Breast epithelium (tissue), 4 donors: ENCODE measurements around the gene SLC5A12. TPM values are rescaled to one million over a fixed set of nuclear protein-coding genes. Genes with fewer than 3 reads are reported as not detected.

Source experiments
- DNase-seq, 2 donors: peaks; one replicate each; pipeline ENCODE4 v3.0.0-alpha.2; 2019; ENCODE audit warnings: low spot score in 2 of 2
- H3K27ac ChIP-seq, 2 donors: fragments of 200-600 bp; sonication (generic) in 1 of 2; one replicate each; pipeline ENCODE4 v1.5.1; 2016 to 2019; ENCODE audit warnings: mild to moderate bottlenecking in 1 of 2
- H3K27me3 ChIP-seq, 2 donors: fragments of 200-600 bp; sonication (generic) in 1 of 2; one replicate each; pipeline versions ENCODE4 v1.5.1 to v1.6.0; 2017 to 2019; ENCODE audit warnings: control low read depth in 1 of 2, mild to moderate bottlenecking in 1 of 2
- H3K36me3 ChIP-seq: fragments of 200-600 bp; one replicate; pipeline ENCODE4 v1.5.1; 2019
- H3K4me1 ChIP-seq, 2 donors: fragments of 200-600 bp; sonication (generic); one replicate each; pipeline ENCODE4 v1.5.1; 2016 to 2019; ENCODE audit warnings: control low read depth in 1 of 2
- H3K4me3 ChIP-seq, 3 donors: fragments of 200-600 bp; sonication (generic); 1 replicate in 2 of 3; 2 replicates in 1 of 3; pipeline ENCODE4 v1.5.1; 2016 to 2019; ENCODE audit warnings: mild to moderate bottlenecking in 3 of 3, moderate library complexity in 2 of 3
- H3K9me3 ChIP-seq, 2 donors: fragments of 200-600 bp; sonication (generic) in 1 of 2; one replicate each; pipeline ENCODE4 v1.5.1; 2016 to 2019; ENCODE audit warnings: control low read depth in 1 of 2
- CTCF ChIP-seq, 3 donors: fragments of 450-650 bp; IDR thresholded peaks; one replicate each; pipeline ENCODE4 v1.5.1; 2016 to 2017; ENCODE audit warnings: antibody characterized with exemption in 3 of 3, mild to moderate bottlenecking in 3 of 3, moderate library complexity in 3 of 3
- POLR2A ChIP-seq: fragments of 450-650 bp; IDR thresholded peaks from one replicate; pipeline ENCODE4 v1.6.1; 2016; ENCODE audit warnings: antibody characterized with exemption, mild to moderate bottlenecking, moderate library complexity
- POLR2AphosphoS5 ChIP-seq, 3 donors: sonication (generic); formaldehyde crosslinking; IDR thresholded peaks; one replicate each; pipeline ENCODE4 v1.6.1; 2017; ENCODE audit warnings: antibody characterized with exemption in 3 of 3
- intact Hi-C: fragments of 100-400 bp; cut with DNase I; formaldehyde crosslinking; loops from one replicate; pipeline ENCODE4 v1.15.1; 2023; ENCODE audit warnings: low total_unique reads
- total RNA-seq, 3 donors: library from RNA; depleted of rRNA; stranded (reverse); fragments of >200 nt; gene quantifications; one replicate each; pipeline ENCODE4 v1.1.0, GENCODE V29; 2016

The SLC5A12 gene
- total RNA-seq, 3 donors from 2014 or later, result not detected

GRCh38 chr11:26715133-26715532 is 6.7 kb downstream of the SLC5A12 start:
- no peak for TF ChIP-seq POLR2A
- TF ChIP-seq POLR2AphosphoS5 (IDR thresholded peaks at IDR 0.05), result no peak
- no peak for TF ChIP-seq CTCF (IDR thresholded peaks at IDR 0.05)
- H3K9me3 ChIP-seq, result no peaks in the 10 kb centered on the region
- H3K36me3 ChIP-seq, result no peaks in the 10 kb centered on the region
- no peaks in the 10 kb centered on the region for H3K4me1 ChIP-seq
- DNase-seq, result no peak
- H3K4me3 ChIP-seq, result no peak overlapping the region
- intact Hi-C loops, result no loop called here
- H3K27ac ChIP-seq, result no peak overlapping the region
- no peaks in the 10 kb centered on the region for H3K27me3 ChIP-seq

GRCh38 chr11:26712497-26712896 is 9.4 kb downstream of the SLC5A12 start:
- TF ChIP-seq POLR2A (no peak), POLR2AphosphoS5 (IDR thresholded peaks at IDR 0.05) (no peak), CTCF (IDR thresholded peaks at IDR 0.05) (no peak)
- no peak for DNase-seq
- Histone ChIP-seq H3K4me3 (no peak overlapping the region), H3K27ac (no peak overlapping the region), H3K36me3 (no peaks in the 10 kb centered on the region), H3K9me3 (no peaks in the 10 kb centered on the region), H3K4me1 (no peaks in the 10 kb centered on the region), H3K27me3 (no peaks in the 10 kb centered on the region)
- intact Hi-C loops, result no loop called here

GRCh38 chr11:26710489-26710888 is 11.4 kb downstream of the SLC5A12 start:
- no peak for DNase-seq
- intact Hi-C loops, result no loop called here
- Histone ChIP-seq H3K27ac (no peak overlapping the region), H3K27me3 (no peaks in the 10 kb centered on the region), H3K4me3 (no peak overlapping the region), H3K9me3 (no peaks in the 10 kb centered on the region), H3K4me1 (no peaks in the 10 kb centered on the region), H3K36me3 (no peaks in the 10 kb centered on the region)
- TF ChIP-seq POLR2AphosphoS5 (IDR thresholded peaks at IDR 0.05), result no peak
- TF ChIP-seq CTCF (IDR thresholded peaks at IDR 0.05), result no peak
- no peak for TF ChIP-seq POLR2A

GRCh38 chr11:26708736-26709456 is 13.0 kb downstream of the SLC5A12 start:
- DNase-seq, result no peak
- Histone ChIP-seq H3K36me3 (no peaks in the 10 kb centered on the region), H3K27me3 (no peaks in the 10 kb centered on the region), H3K9me3 (no peaks in the 10 kb centered on the region), H3K4me3 (no peak overlapping the region), H3K4me1 (no peaks in the 10 kb centered on the region), H3K27ac (no peak overlapping the region)
- TF ChIP-seq POLR2A, result no peak
- intact Hi-C loops, result no loop called here

GRCh38 chr11:26706181-26706580 is 15.7 kb downstream of the SLC5A12 start:
- no peaks in the 10 kb centered on the region for H3K9me3 ChIP-seq
- H3K4me1 ChIP-seq, result no peaks in the 10 kb centered on the region
- H3K27ac ChIP-seq, result no peak overlapping the region
- no peak overlapping the region for H3K4me3 ChIP-seq
- no peak for DNase-seq
- H3K36me3 ChIP-seq, result no peaks in the 10 kb centered on the region
- intact Hi-C loops, result no loop called here
- no peaks in the 10 kb centered on the region for H3K27me3 ChIP-seq
- TF ChIP-seq POLR2AphosphoS5 (IDR thresholded peaks at IDR 0.05) (no peak), CTCF (IDR thresholded peaks at IDR 0.05) (no peak), POLR2A (no peak)
